Suprapubic skin (tissue), 4 donors: ENCODE data around the gene CYP39A1. TPM values are rescaled to one million over a fixed set of nuclear protein-coding genes. Genes with fewer than 3 reads are reported as not detected.

ENCODE experiments used
- DNase-seq, 2 donors: peaks; one replicate each; pipeline ENCODE4 v3.0.0-alpha.2; 2019; ENCODE audit warnings: low spot score in 2 of 2
- H3K27ac ChIP-seq: fragments of 200-600 bp; sonication (generic); one replicate; pipeline ENCODE4 v1.5.1; 2019
- H3K27me3 ChIP-seq: fragments of 200-600 bp; sonication (generic); one replicate; pipeline ENCODE4 v1.5.1; 2019
- H3K36me3 ChIP-seq: fragments of 200-600 bp; sonication (generic); one replicate; pipeline ENCODE4 v1.5.1; 2019
- H3K4me1 ChIP-seq: fragments of 200-600 bp; sonication (generic); one replicate; pipeline ENCODE4 v1.5.1; 2019
- H3K4me3 ChIP-seq: fragments of 200-600 bp; sonication (generic); one replicate; pipeline ENCODE4 v1.5.1; 2019; ENCODE audit warnings: mild to moderate bottlenecking
- H3K9me3 ChIP-seq: fragments of 200-600 bp; sonication (generic); one replicate; pipeline ENCODE4 v1.5.1; 2019
- EP300 ChIP-seq: sonication (generic); formaldehyde crosslinking; IDR thresholded peaks from one replicate; pipeline ENCODE4 v1.6.1; 2017; ENCODE audit warnings: antibody characterized with exemption
- POLR2A ChIP-seq, 2 donors: fragments of 450-650 bp; IDR thresholded peaks; one replicate each; pipeline ENCODE4 v1.6.1; 2017; ENCODE audit warnings: antibody characterized with exemption in 2 of 2, mild to moderate bottlenecking in 2 of 2, moderate library complexity in 2 of 2
- POLR2AphosphoS5 ChIP-seq, 3 donors: sonication (generic); formaldehyde crosslinking; IDR thresholded peaks; one replicate each; pipeline ENCODE4 v1.6.1; 2017; ENCODE audit warnings: antibody characterized with exemption in 3 of 3
- WGBS: methylation state at CpG from one replicate; pipeline ENCODE4 v1.1.5; 2018; 5-methylcytosine and 5-hydroxymethylcytosine counted together
- total RNA-seq, 4 donors: library from RNA; depleted of rRNA; stranded (reverse); fragments of >200 nt; gene quantifications; one replicate each; pipeline ENCODE4 v1.1.0, GENCODE V29; 2016
- TF ChIP-seq, protein P1 (sequence below), 2 donors: fragments of 200-600 bp in 1 of 2; fragments of 450-650 bp in 1 of 2; sonication (generic) in 1 of 2; IDR thresholded peaks; one replicate each; pipeline ENCODE4 v1.5.1; 2016 to 2019; ENCODE audit warnings: antibody characterized with exemption in 2 of 2, mild to moderate bottlenecking in 1 of 2, moderate library complexity in 1 of 2

Gene CYP39A1
- total RNA-seq, 4 donors from 2014 or later = 20.0 to 46.4 (median 33.1) TPM

DNA sequence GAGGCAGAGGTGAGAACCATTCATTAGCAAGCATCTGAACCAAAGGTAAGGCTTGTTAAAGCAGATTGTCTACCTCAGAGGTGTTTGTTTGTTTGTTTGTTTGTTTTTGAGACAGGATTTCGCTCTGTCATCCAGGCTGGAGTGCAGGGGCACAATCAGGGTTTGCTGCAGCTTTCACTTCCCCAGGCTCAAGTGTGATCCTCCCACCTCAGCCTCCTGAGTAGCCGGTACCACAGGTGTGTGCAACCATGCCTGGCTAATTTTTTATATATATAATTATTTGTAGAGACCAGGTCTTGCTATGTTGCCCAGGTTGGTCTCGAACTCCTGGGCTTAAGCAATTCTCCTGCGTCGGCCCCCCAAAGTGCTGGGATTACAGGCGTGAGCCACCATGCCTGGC lies 17.2 kb downstream of the CYP39A1 start:
- Histone ChIP-seq H3K4me1 (peaks cover 10% of the 10 kb centered on the region), H3K27ac (no peak overlapping the region)
- 93% methylated on average over 6 of the region's 6 CpGs for WGBS

DNA sequence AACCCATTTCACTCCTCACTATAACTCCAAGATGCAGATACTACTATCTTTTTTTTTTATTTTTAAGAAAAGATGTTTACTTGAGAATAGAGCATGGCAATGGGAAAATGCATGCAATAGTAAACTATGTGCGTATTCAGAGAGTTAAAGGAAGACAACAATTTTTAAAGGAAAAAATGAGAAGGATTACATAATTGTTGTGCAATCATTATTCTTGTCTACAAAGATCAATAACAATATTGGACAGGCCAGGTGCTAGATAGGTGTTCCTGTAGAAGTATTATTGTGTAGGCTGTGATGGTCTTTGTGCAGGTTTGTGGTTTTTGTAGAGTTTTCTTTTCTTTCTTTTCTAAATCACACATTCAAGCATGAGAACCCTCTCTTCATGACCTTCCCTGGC lies 20.6 kb downstream of the CYP39A1 start:
- no peak for DNase-seq
- no peaks in the 10 kb centered on the region for H3K9me3 ChIP-seq
- H3K27ac ChIP-seq = no peak overlapping the region
- 100% methylated on average over 1 of the region's 1 CpG for whole genome bisulfite sequencing
- H3K27me3 ChIP-seq = no peaks in the 10 kb centered on the region
- H3K4me3 ChIP-seq = no peak overlapping the region
- peaks cover 4% of the 10 kb centered on the region for H3K4me1 ChIP-seq
- H3K36me3 ChIP-seq = no peaks in the 10 kb centered on the region
- TF ChIP-seq EP300 (no peak), POLR2A (IDR thresholded peaks at IDR 0.05) (no peak), POLR2AphosphoS5 (IDR thresholded peaks at IDR 0.05) (no peak)
- TF ChIP-seq, protein P1, sequence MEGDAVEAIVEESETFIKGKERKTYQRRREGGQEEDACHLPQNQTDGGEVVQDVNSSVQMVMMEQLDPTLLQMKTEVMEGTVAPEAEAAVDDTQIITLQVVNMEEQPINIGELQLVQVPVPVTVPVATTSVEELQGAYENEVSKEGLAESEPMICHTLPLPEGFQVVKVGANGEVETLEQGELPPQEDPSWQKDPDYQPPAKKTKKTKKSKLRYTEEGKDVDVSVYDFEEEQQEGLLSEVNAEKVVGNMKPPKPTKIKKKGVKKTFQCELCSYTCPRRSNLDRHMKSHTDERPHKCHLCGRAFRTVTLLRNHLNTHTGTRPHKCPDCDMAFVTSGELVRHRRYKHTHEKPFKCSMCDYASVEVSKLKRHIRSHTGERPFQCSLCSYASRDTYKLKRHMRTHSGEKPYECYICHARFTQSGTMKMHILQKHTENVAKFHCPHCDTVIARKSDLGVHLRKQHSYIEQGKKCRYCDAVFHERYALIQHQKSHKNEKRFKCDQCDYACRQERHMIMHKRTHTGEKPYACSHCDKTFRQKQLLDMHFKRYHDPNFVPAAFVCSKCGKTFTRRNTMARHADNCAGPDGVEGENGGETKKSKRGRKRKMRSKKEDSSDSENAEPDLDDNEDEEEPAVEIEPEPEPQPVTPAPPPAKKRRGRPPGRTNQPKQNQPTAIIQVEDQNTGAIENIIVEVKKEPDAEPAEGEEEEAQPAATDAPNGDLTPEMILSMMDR (IDR thresholded peaks at IDR 0.05) = no peak

More for the DNA sequence above, 17.2 kb downstream of the CYP39A1 start:
- DNase-seq = no peak
- TF ChIP-seq, protein P1 (IDR thresholded peaks at IDR 0.05) = no peak
- TF ChIP-seq POLR2AphosphoS5 (IDR thresholded peaks at IDR 0.05) (no peak), EP300 (no peak), POLR2A (IDR thresholded peaks at IDR 0.05) (no peak)
- Histone ChIP-seq H3K9me3 (no peaks in the 10 kb centered on the region), H3K4me3 (no peak overlapping the region), H3K36me3 (no peaks in the 10 kb centered on the region), H3K27me3 (no peaks in the 10 kb centered on the region)

DNA sequence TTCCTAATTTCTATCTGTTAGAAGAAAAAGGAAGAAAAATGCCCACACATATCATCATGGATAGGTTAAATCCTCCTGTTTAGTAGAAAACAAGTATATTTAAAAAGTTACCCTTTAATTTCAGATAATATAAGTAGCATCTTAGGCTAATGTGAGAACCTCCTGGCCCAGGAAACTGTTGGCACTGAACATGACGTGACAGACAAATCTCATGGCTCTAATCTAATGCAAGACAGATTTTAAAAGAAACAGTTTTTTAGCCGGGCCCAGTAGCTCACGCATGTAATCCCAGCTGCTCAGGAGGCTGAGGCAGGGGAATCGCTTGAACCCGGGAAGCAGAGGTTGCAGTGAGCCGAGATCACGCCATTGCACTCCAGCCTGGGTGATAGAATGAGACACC lies 22.9 kb downstream of the CYP39A1 start:
- Histone ChIP-seq H3K27me3 (no peaks in the 10 kb centered on the region), H3K4me3 (no peak overlapping the region), H3K4me1 (no peaks in the 10 kb centered on the region), H3K9me3 (no peaks in the 10 kb centered on the region), H3K27ac (no peak overlapping the region), H3K36me3 (no peaks in the 10 kb centered on the region)
- 66% methylated on average over 7 of the region's 7 CpGs for WGBS
- no peak for DNase-seq
- TF ChIP-seq POLR2AphosphoS5 (IDR thresholded peaks at IDR 0.05) (no peak), POLR2A (IDR thresholded peaks at IDR 0.05) (no peak), EP300 (no peak)

- 65% methylated on average over 3 of the region's 3 CpGs for WGBS
- no peak overlapping the region for H3K4me3 ChIP-seq
- H3K36me3 ChIP-seq = peaks cover 3% of the 10 kb centered on the region
- H3K4me1 ChIP-seq = no peaks in the 10 kb centered on the region
- H3K27ac ChIP-seq = no peak overlapping the region
- no peak for DNase-seq
- no peaks in the 10 kb centered on the region for H3K9me3 ChIP-seq
- no peaks in the 10 kb centered on the region for H3K27me3 ChIP-seq
- TF ChIP-seq POLR2A (IDR thresholded peaks at IDR 0.05) (no peak), EP300 (no peak), POLR2AphosphoS5 (IDR thresholded peaks at IDR 0.05) (no peak)
- TF ChIP-seq, protein P1 (IDR thresholded peaks at IDR 0.05) = no peak
These were observed 23.6 kb downstream of the CYP39A1 start for GRCh38 chr6:46628976-46629375.

DNA sequence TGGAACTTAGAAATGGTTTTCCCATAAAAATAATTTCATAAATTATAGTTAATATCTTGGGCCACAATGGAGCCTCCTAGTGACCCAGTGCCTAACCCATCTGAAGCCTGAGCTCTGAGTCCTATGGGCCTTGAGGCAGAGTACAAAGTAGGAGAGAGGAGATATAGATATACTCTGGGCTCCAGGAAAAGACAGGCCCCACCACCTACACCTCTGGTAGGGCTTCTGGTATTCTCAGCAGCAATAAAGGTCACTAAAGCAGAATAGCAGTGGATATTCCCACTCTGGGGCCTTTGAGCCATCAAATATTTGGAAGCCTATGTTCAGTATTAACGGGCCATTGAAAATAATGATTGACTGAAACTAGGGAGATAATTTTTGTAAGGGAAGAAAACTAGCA lies 24.1 kb downstream of the CYP39A1 start:
- DNase-seq = no peak
- Histone ChIP-seq H3K4me3 (no peak overlapping the region), H3K4me1 (no peaks in the 10 kb centered on the region), H3K9me3 (no peaks in the 10 kb centered on the region), H3K27ac (no peak overlapping the region), H3K36me3 (peaks cover 6% of the 10 kb centered on the region), H3K27me3 (no peaks in the 10 kb centered on the region)
- WGBS = 84% methylated on average over 1 of the region's 1 CpG
- TF ChIP-seq POLR2AphosphoS5 (IDR thresholded peaks at IDR 0.05) (no peak), EP300 (no peak), POLR2A (IDR thresholded peaks at IDR 0.05) (no peak)
- TF ChIP-seq, protein P1 (IDR thresholded peaks at IDR 0.05) = no peak

DNA sequence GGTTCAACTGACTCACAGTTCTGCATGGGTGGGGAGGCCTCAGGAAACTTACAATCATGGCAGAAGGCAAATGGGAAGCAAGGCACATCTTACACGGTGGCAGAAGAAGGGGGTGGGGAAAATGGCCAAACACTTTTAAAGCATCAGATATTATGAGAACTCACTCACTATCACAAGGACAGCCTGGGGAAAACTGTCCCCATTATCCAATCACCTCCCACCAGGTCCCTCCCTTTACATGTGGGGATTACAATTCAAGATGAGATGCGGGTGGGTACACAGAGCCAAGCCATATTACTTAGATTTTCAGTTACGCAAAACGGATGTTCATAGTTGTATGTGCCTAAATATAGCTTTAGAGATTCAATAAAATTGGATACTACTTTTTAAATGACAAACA lies 25.6 kb downstream of the CYP39A1 start:
- Histone ChIP-seq H3K27ac (no peak overlapping the region), H3K36me3 (peaks cover 19% of the 10 kb centered on the region), H3K4me1 (no peaks in the 10 kb centered on the region), H3K4me3 (no peak overlapping the region), H3K9me3 (no peaks in the 10 kb centered on the region), H3K27me3 (no peaks in the 10 kb centered on the region)
- no peak for DNase-seq
- TF ChIP-seq POLR2AphosphoS5 (IDR thresholded peaks at IDR 0.05) (no peak), EP300 (no peak)
- 88% methylated on average over 4 of the region's 4 CpGs for WGBS
